ENCODE results near the gene CD300A. TPM values are rescaled to one million over a fixed set of nuclear protein-coding genes. Genes with fewer than 3 reads are reported as not detected.

CD300A gene
- total and polyA plus RNA-seq, 12 donors: 0.38 to 13.1 (median 1.4) TPM

DNA sequence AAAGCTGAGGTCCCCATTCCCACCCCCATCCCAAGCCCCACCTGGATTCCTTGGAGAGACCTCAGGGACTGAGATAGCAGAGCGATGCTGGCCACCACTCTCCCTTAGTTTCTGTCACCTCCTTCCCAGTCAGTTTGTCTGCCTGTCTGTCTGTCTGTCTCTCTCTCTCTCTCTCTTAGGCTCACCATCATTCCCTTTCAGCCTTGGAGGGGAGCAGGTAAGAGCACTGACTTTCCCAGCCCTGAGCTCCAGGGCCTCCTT lies 59.0 kb downstream of the CD300A start:
- no peak for DNase-seq
- Histone ChIP-seq H3K9me3 (peaks cover 0 to 9% (median 0%) of the 10 kb centered on the region in 11 donors), H3K4me1 (peaks cover 0 to 63% (median 0%) of the 10 kb centered on the region in 9 donors), H3K27ac (no peak overlapping the region), H3K27me3 (peaks cover 0 to 28% (median 0%) of the 10 kb centered on the region in 7 donors), H3K4me3 (no peak overlapping the region), H3K36me3 (no peaks in the 10 kb centered on the region)
- TF ChIP-seq, protein P1, sequence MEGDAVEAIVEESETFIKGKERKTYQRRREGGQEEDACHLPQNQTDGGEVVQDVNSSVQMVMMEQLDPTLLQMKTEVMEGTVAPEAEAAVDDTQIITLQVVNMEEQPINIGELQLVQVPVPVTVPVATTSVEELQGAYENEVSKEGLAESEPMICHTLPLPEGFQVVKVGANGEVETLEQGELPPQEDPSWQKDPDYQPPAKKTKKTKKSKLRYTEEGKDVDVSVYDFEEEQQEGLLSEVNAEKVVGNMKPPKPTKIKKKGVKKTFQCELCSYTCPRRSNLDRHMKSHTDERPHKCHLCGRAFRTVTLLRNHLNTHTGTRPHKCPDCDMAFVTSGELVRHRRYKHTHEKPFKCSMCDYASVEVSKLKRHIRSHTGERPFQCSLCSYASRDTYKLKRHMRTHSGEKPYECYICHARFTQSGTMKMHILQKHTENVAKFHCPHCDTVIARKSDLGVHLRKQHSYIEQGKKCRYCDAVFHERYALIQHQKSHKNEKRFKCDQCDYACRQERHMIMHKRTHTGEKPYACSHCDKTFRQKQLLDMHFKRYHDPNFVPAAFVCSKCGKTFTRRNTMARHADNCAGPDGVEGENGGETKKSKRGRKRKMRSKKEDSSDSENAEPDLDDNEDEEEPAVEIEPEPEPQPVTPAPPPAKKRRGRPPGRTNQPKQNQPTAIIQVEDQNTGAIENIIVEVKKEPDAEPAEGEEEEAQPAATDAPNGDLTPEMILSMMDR (IDR thresholded peaks at IDR 0.05): no peak
- WGBS, 2 donors: 83 to 94% methylated on average over 1 of the region's 1 CpG
- no peak for ATAC-seq
- intact Hi-C loops (cut with DNase I): no loop called here

DNA sequence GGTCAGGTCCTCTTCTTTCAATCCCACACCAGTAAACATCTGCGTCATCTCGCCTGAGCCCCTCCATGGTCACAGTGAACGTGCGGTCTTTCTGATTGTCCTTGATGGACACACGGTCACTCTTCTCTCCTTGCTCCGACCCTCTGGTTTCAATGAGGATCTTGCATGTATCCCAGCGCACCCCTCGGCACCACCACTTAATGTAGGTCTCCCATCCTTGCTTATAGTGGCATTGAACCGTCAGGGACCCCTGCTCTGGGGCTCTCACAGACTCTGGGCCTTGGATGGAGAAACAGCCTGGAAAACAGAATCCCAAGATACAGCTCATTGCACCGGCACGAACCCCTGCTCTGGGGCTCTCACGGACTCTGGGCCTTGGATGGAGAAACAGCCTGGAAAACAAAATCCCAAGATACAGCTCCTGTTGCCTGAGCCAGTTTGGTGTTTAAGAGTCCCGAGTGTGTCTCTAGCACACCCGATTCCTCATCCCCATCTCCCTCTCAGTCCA lies 59.4 kb downstream of the CD300A start:
- H3K4me1 ChIP-seq: peaks cover 0 to 61% (median 0%) of the 10 kb centered on the region in 9 donors
- DNase-seq (no peak), ATAC-seq (no peak)
- TF ChIP-seq, protein P1 (IDR thresholded peaks at IDR 0.05): no peak
- no peak overlapping the region for H3K4me3 ChIP-seq
- WGBS, 2 donors: 87% methylated on average over 14 of the region's 14 CpGs
- H3K36me3 ChIP-seq: no peaks in the 10 kb centered on the region
- peaks cover 0 to 9% (median 0%) of the 10 kb centered on the region in 11 donors for H3K9me3 ChIP-seq
- intact Hi-C loops (cut with DNase I): no loop called here
- H3K27me3 ChIP-seq: peaks cover 0 to 28% (median 2%) of the 10 kb centered on the region in 7 donors
- H3K27ac ChIP-seq: no peak overlapping the region

DNA sequence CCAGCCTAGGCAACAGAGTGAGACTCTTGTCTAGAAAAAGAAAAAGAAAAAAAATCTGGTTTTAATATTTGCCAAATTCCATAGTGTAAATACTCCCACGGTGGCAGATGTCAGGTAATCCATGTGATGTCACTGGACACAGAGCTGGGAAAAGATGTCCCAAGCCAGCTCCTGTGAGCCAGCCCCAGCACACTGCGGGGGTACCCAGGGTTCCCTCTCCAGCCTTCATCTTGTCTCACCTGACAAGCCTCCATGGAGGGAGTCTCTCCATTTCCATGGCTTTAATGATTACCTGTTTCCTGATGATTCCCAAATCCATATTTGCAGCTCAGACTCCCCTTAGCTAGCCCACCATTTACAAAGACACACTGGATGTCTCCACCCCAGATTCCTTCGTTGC lies 60.2 kb downstream of the CD300A start:
- Histone ChIP-seq H3K27ac (peak overlapping the region in 1 of 10 donors; percentile 82), H3K4me1 (peaks cover 0 to 58% (median 0%) of the 10 kb centered on the region in 9 donors), H3K27me3 (peaks cover 0 to 27% (median 2%) of the 10 kb centered on the region in 7 donors), H3K9me3 (peaks cover 0 to 9% (median 0%) of the 10 kb centered on the region in 11 donors), H3K36me3 (no peaks in the 10 kb centered on the region), H3K4me3 (no peak overlapping the region)
- DNase-seq (no peak), ATAC-seq (no peak)
- intact Hi-C loops (cut with DNase I): no loop called here
- WGBS, 2 donors: 63 to 65% methylated on average over 3 of the region's 3 CpGs
- TF ChIP-seq, protein P1 (IDR thresholded peaks at IDR 0.05): no peak

DNA sequence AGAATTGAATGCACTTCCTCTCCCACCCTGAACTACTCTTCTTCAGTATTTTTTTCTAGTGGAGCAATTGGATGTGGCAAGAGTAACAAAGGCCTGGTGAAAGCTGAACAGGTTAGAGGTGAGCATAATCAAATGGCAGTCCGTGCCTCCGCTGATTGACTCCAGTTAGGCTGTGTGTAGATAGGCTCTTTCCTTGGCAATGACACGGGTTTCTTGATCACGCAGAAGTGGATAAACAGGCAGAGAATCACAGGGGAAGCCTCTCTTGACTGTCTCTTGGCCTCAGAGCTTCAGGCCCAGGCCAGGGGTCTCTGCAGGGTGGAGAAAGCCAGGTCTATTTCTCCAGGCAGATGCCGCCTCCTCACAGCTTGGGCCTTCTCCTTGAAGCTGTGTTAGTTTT lies 60.6 kb downstream of the CD300A start:
- 85 to 86% methylated on average over 5 of the region's 5 CpGs for WGBS, 2 donors

More for the DNA sequence above, 60.6 kb downstream of the CD300A start:
- TF ChIP-seq, protein P1 (IDR thresholded peaks at IDR 0.05): no peak
- no peaks in the 10 kb centered on the region for H3K36me3 ChIP-seq
- ATAC-seq (no peak), DNase-seq (no peak)
- H3K27ac ChIP-seq: peak overlapping the region in 1 of 10 donors; percentile 82
- no peak overlapping the region for H3K4me3 ChIP-seq
- intact Hi-C loops (cut with DNase I): no loop called here
- peaks cover 0 to 27% (median 2%) of the 10 kb centered on the region in 7 donors for H3K27me3 ChIP-seq
- peaks cover 0 to 9% (median 0%) of the 10 kb centered on the region in 11 donors for H3K9me3 ChIP-seq
- H3K4me1 ChIP-seq: peaks cover 0 to 57% (median 0%) of the 10 kb centered on the region in 9 donors
